GM19463 (cell line): Measurements from ENCODE around the gene SMARCB1.

Source experiments
- ATAC-seq: cut with Tn5 transposase; IDR thresholded peaks from one replicate; pipeline ENCODE4 v1.9.1; 2021; ENCODE audit warnings: mild to moderate bottlenecking, moderate library complexity; ENCODE audit not compliant: unreplicated experiment

SMARCB1 gene

GRCh38 chr22:23801238-23801821 is 14.6 kb downstream of the SMARCB1 start:
- no peak for ATAC-seq

- ATAC-seq: no peak
These were observed 15.2 kb downstream of the SMARCB1 start for GRCh38 chr22:23801886-23802377.

GRCh38 chr22:23803001-23803819 is 16.4 kb downstream of the SMARCB1 start:
- no peak for ATAC-seq

- ATAC-seq: no peak
These were observed 18.1 kb downstream of the SMARCB1 start for GRCh38 chr22:23804781-23805291.

- no peak for ATAC-seq
These were observed 20.1 kb downstream of the SMARCB1 start for GRCh38 chr22:23806837-23807236.

GRCh38 chr22:23812378-23812777 is 25.6 kb downstream of the SMARCB1 start:
- no peak for ATAC-seq

- ATAC-seq: no peak
These were observed 28.9 kb downstream of the SMARCB1 start for GRCh38 chr22:23815541-23816155.

- ATAC-seq: no peak
These were observed 29.6 kb downstream of the SMARCB1 start for GRCh38 chr22:23816156-23816976.

GRCh38 chr22:23817146-23817545 is 30.4 kb downstream of the SMARCB1 start:
- no peak for ATAC-seq

- ATAC-seq: no peak
These were observed 31.8 kb downstream of the SMARCB1 start for GRCh38 chr22:23818541-23818940.

- no peak for ATAC-seq
These were observed 34.0 kb downstream of the SMARCB1 start for GRCh38 chr22:23820748-23821211.

GRCh38 chr22:23822101-23822671 is 35.4 kb downstream of the SMARCB1 start:
- no peak for ATAC-seq

GRCh38 chr22:23823331-23823791 is 36.6 kb downstream of the SMARCB1 start:
- no peak for ATAC-seq

GRCh38 chr22:23824476-23825245 is 37.9 kb downstream of the SMARCB1 start:
- no peak for ATAC-seq

- no peak for ATAC-seq
These were observed 38.6 kb downstream of the SMARCB1 start for GRCh38 chr22:23825246-23825905.

GRCh38 chr22:23826510-23827350 is 40.0 kb downstream of the SMARCB1 start:
- no peak for ATAC-seq

GRCh38 chr22:23827351-23827995 is 40.7 kb downstream of the SMARCB1 start:
- ATAC-seq: no peak
